HFFc6 (cell line): ENCODE results near the gene ACSL4. TPM values are rescaled to one million over a fixed set of nuclear protein-coding genes. Genes with fewer than 3 reads are reported as not detected.

Experiments
- DNase-seq: peaks from one replicate; pipeline ENCODE4 v3.0.0-alpha.2; 2018
- H3K27ac Mint-ChIP-seq: 2 replicates; pipeline ENCODE4 v1.8.0; 2020; ENCODE audit warnings: mild to moderate bottlenecking, mixed read lengths
- H3K27me3 Mint-ChIP-seq: 2 replicates; pipeline ENCODE4 v1.8.0; 2021; ENCODE audit warnings: mild to moderate bottlenecking, moderate library complexity, mixed read lengths; ENCODE audit not compliant: insufficient read depth
- H3K36me3 Mint-ChIP-seq: 2 replicates; pipeline ENCODE4 v1.8.0; 2021; ENCODE audit warnings: low read depth, mixed read lengths
- H3K4me1 Mint-ChIP-seq: 2 replicates; pipeline ENCODE4 v1.8.0; 2020; ENCODE audit warnings: low read depth, mixed read lengths
- H3K4me3 Mint-ChIP-seq: 2 replicates; pipeline ENCODE4 v1.8.0; 2020; ENCODE audit warnings: mild to moderate bottlenecking, moderate library complexity, mixed read lengths
- H3K9me3 Mint-ChIP-seq: 2 replicates; pipeline ENCODE4 v1.8.0; 2020; ENCODE audit warnings: mild to moderate bottlenecking, mixed read lengths
- CTCF ChIP-seq: fragments of 200-600 bp; sonication (generic); IDR thresholded peaks from 2 replicates; pipeline ENCODE4 v1.5.0; 2021; ENCODE audit warnings: antibody characterized with exemption, mild to moderate bottlenecking
- total RNA-seq, 6 experiments: library from RNA; stranded (reverse); fragmentation: NEBNext Ultra II Directional; extraction: Animal tissue kit (Norgen Biotek cat#: 25700); gene quantifications; 2 replicates in 1 of 6; 3 replicates in 5 of 6; pipeline ENCODE4 v1.2.3, GENCODE V29; 2021

Gene ACSL4
- total RNA-seq, 6 experiments from 2014 or later, result 84.2 to 117 (median 92.3) TPM

- Mint-ChIP-seq H3K4me3 (no peak overlapping the region; the same call in 1 of the 2 replicates), H3K27ac (no peak overlapping the region; the same call in 1 of the 2 replicates)
- TF ChIP-seq CTCF, result no peak
Measured at GRCh38 chrX:109704563-109704962, 28.5 kb downstream of the ACSL4 start.

GRCh38 chrX:109697855-109698254, 35.2 kb downstream of the ACSL4 start:
- peaks cover 16% of the 10 kb centered on the region for H3K4me1 Mint-ChIP-seq
- TF ChIP-seq CTCF, result no peak
- no peaks in the 10 kb centered on the region for H3K9me3 Mint-ChIP-seq
- no peak for DNase-seq
- H3K27me3 Mint-ChIP-seq, result no peaks in the 10 kb centered on the region
- no peak overlapping the region for H3K4me3 Mint-ChIP-seq
- no peak overlapping the region for H3K27ac Mint-ChIP-seq
- H3K36me3 Mint-ChIP-seq, result 0 out of 2 replicates have a peak, but pooled peaks cover 3% of the 10 kb centered on the region

More at GRCh38 chrX:109704563-109704962, 28.5 kb downstream of the ACSL4 start:
- Mint-ChIP-seq H3K27me3 (no peaks in the 10 kb centered on the region), H3K9me3 (no peaks in the 10 kb centered on the region), H3K36me3 (peaks cover 9% of the 10 kb centered on the region), H3K4me1 (peaks cover 26% of the 10 kb centered on the region)
- no peak for DNase-seq

DNA sequence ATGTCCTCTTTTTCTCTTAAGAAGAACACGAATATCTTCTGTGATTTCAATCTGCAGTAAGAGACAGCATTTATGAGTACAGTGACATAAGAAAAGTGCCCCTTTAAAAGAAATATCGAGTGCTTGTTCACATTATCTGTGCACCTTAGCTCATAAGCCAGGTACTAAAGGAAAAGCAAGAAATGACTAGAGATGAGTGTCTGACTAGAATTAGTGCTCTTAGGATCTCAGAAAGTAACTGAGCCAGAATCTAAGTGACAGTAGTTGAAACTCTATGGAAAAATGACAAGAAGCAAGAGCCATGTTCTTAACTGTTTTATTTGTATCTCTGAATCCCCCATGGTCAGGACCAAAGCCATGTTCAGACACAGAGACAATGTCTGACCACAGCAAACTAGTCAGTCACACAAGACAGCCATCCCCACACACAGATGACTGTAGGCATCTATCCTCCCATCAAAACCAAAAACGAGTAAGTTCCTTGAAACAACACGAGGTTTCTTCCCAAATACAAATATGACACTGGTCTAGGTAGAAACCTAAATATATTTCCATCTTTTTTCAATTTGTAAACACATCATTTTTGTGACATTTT, 36.8 kb downstream of the ACSL4 start:
- no peak for DNase-seq
- H3K27ac Mint-ChIP-seq, result no peak overlapping the region
- no peak overlapping the region for H3K4me3 Mint-ChIP-seq
- TF ChIP-seq CTCF, result no peak
- H3K27me3 Mint-ChIP-seq, result no peaks in the 10 kb centered on the region
- peaks cover 16% of the 10 kb centered on the region for H3K4me1 Mint-ChIP-seq
- no peaks in the 10 kb centered on the region for H3K9me3 Mint-ChIP-seq
- H3K36me3 Mint-ChIP-seq, result no peaks in the 10 kb centered on the region

DNA sequence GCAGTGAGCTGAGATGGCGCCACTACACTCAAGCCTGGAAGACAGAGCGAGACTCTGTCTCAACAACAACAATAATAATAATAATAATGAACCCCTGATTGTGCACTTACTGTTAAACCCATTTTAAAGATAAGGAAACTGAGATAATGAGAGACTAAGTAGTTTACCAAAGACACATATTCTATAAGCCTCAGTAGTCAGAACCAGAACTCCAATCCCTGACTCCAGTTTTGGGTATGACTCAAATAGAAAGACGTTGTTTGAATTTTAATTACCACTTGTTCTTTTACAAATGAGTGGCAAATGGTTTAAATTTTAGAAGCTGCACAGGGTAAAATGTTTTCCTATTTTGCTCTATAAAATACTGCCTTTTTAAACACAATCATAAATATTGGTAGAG, 37.4 kb downstream of the ACSL4 start:
- no peak overlapping the region for H3K4me3 Mint-ChIP-seq
- H3K9me3 Mint-ChIP-seq, result no peaks in the 10 kb centered on the region
- H3K27me3 Mint-ChIP-seq, result no peaks in the 10 kb centered on the region
- no peak for TF ChIP-seq CTCF
- no peaks in the 10 kb centered on the region for H3K36me3 Mint-ChIP-seq
- H3K4me1 Mint-ChIP-seq, result peaks cover 21% of the 10 kb centered on the region
- no peak for DNase-seq
- H3K27ac Mint-ChIP-seq, result no peak overlapping the region

DNA sequence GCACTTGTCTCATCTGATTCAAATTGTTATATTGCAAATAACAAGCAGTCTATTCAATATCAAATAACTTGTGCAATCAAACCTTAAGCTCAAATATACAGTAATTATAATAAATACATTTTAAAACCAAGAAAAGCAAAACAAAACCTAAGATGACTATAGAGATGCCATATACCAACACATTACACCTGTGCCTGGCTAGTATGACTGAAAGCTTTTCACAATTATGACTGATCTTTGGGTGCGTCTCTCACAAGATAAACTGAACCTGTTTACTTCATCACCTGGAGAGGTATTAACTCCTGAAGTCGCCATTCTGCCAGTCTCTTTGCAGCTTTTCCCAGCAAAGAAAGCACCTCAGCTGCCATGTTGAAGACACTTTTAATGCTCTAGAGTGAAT, 41.3 kb downstream of the ACSL4 start:
- Mint-ChIP-seq H3K27me3 (no peaks in the 10 kb centered on the region), H3K27ac (no peak overlapping the region), H3K36me3 (no peaks in the 10 kb centered on the region), H3K4me3 (no peak overlapping the region), H3K9me3 (no peaks in the 10 kb centered on the region), H3K4me1 (peaks cover 18% of the 10 kb centered on the region)
- no peak for TF ChIP-seq CTCF
- no peak for DNase-seq
